ENCODE results near the gene C1orf74.

Gene C1orf74

GRCh38 chr1:209748620-209749019 lies 35.7 kb downstream of the C1orf74 start:
- no peak overlapping the region for H3K9ac ChIP-seq (ENCODE audit: low read depth in 1 of 2, low read length in 2 of 2)
- no peak overlapping the region for H3K27ac ChIP-seq (ENCODE audit: low read depth, low read length)
- H3K27me3 ChIP-seq (ENCODE audit: control insufficient read depth in 1 of 2, insufficient read depth in 2 of 2, low read length in 2 of 2): no peaks in the 10 kb centered on the region
- H3K9me3 ChIP-seq (ENCODE audit: control insufficient read depth in 1 of 2, low read length in 2 of 2): no peaks in the 10 kb centered on the region
- no peaks in the 10 kb centered on the region for H3K36me3 ChIP-seq (ENCODE audit: control insufficient read depth in 1 of 2, insufficient read depth in 2 of 2, low read length in 2 of 2)
- peaks cover 18% of the 10 kb centered on the region in 2 donors for H3K4me1 ChIP-seq (ENCODE audit: control insufficient read depth in 1 of 2, insufficient read depth in 2 of 2, low read length in 2 of 2)
- no peak overlapping the region for H3K4me3 ChIP-seq (ENCODE audit: low read depth in 1 of 2, low read length in 2 of 2)

- no peaks in the 10 kb centered on the region for H3K9me3 ChIP-seq (ENCODE audit: control insufficient read depth in 1 of 2, low read length in 2 of 2)
- no peaks in the 10 kb centered on the region for H3K36me3 ChIP-seq (ENCODE audit: control insufficient read depth in 1 of 2, insufficient read depth in 2 of 2, low read length in 2 of 2)
- H3K27me3 ChIP-seq (ENCODE audit: control insufficient read depth in 1 of 2, insufficient read depth in 2 of 2, low read length in 2 of 2): no peaks in the 10 kb centered on the region
- H3K4me1 ChIP-seq (ENCODE audit: control insufficient read depth in 1 of 2, insufficient read depth in 2 of 2, low read length in 2 of 2): peaks cover 18 to 22% of the 10 kb centered on the region in 2 donors
- H3K4me3 ChIP-seq (ENCODE audit: low read depth in 1 of 2, low read length in 2 of 2): peak overlapping the region; percentile 38 to 44
- H3K27ac ChIP-seq (ENCODE audit: low read depth, low read length): no peak overlapping the region
- H3K9ac ChIP-seq (ENCODE audit: low read depth in 1 of 2, low read length in 2 of 2): peak overlapping the region; percentile 20 to 43
Measured at GRCh38 chr1:209747580-209748262, 36.6 kb downstream of the C1orf74 start.

- Histone ChIP-seq H3K27ac (ENCODE audit: low read depth, low read length) (no peak overlapping the region), H3K4me1 (ENCODE audit: control insufficient read depth in 1 of 2, insufficient read depth in 2 of 2, low read length in 2 of 2) (peaks cover 18 to 30% of the 10 kb centered on the region in 2 donors), H3K9ac (ENCODE audit: low read depth in 1 of 2, low read length in 2 of 2) (no peak overlapping the region), H3K36me3 (ENCODE audit: control insufficient read depth in 1 of 2, insufficient read depth in 2 of 2, low read length in 2 of 2) (no peaks in the 10 kb centered on the region), H3K27me3 (ENCODE audit: control insufficient read depth in 1 of 2, insufficient read depth in 2 of 2, low read length in 2 of 2) (no peaks in the 10 kb centered on the region), H3K4me3 (ENCODE audit: low read depth in 1 of 2, low read length in 2 of 2) (no peak overlapping the region), H3K9me3 (ENCODE audit: control insufficient read depth in 1 of 2, low read length in 2 of 2) (no peaks in the 10 kb centered on the region)
Measured at GRCh38 chr1:209746451-209747165, 37.8 kb downstream of the C1orf74 start.

GRCh38 chr1:209743145-209743482 lies 41.2 kb downstream of the C1orf74 start:
- Histone ChIP-seq H3K36me3 (ENCODE audit: control insufficient read depth in 1 of 2, insufficient read depth in 2 of 2, low read length in 2 of 2) (no peaks in the 10 kb centered on the region), H3K4me3 (ENCODE audit: low read depth in 1 of 2, low read length in 2 of 2) (no peak overlapping the region), H3K9ac (ENCODE audit: low read depth in 1 of 2, low read length in 2 of 2) (no peak overlapping the region), H3K4me1 (ENCODE audit: control insufficient read depth in 1 of 2, insufficient read depth in 2 of 2, low read length in 2 of 2) (peaks cover 20 to 32% of the 10 kb centered on the region in 2 donors), H3K27ac (ENCODE audit: low read depth, low read length) (no peak overlapping the region), H3K9me3 (ENCODE audit: control insufficient read depth in 1 of 2, low read length in 2 of 2) (no peaks in the 10 kb centered on the region), H3K27me3 (ENCODE audit: control insufficient read depth in 1 of 2, insufficient read depth in 2 of 2, low read length in 2 of 2) (no peaks in the 10 kb centered on the region)

GRCh38 chr1:209742409-209743144 lies 41.8 kb downstream of the C1orf74 start:
- Histone ChIP-seq H3K4me1 (ENCODE audit: control insufficient read depth in 1 of 2, insufficient read depth in 2 of 2, low read length in 2 of 2) (peaks cover 18 to 29% of the 10 kb centered on the region in 2 donors), H3K36me3 (ENCODE audit: control insufficient read depth in 1 of 2, insufficient read depth in 2 of 2, low read length in 2 of 2) (no peaks in the 10 kb centered on the region), H3K27ac (ENCODE audit: low read depth, low read length) (no peak overlapping the region), H3K27me3 (ENCODE audit: control insufficient read depth in 1 of 2, insufficient read depth in 2 of 2, low read length in 2 of 2) (no peaks in the 10 kb centered on the region), H3K4me3 (ENCODE audit: low read depth in 1 of 2, low read length in 2 of 2) (peak overlapping the region; percentile 34 to 48), H3K9ac (ENCODE audit: low read depth in 1 of 2, low read length in 2 of 2) (no peak overlapping the region), H3K9me3 (ENCODE audit: control insufficient read depth in 1 of 2, low read length in 2 of 2) (no peaks in the 10 kb centered on the region)

- Histone ChIP-seq H3K4me3 (ENCODE audit: low read depth in 1 of 2, low read length in 2 of 2) (peak overlapping the region; percentile 34 to 48), H3K36me3 (ENCODE audit: control insufficient read depth in 1 of 2, insufficient read depth in 2 of 2, low read length in 2 of 2) (no peaks in the 10 kb centered on the region), H3K27ac (ENCODE audit: low read depth, low read length) (no peak overlapping the region), H3K9ac (ENCODE audit: low read depth in 1 of 2, low read length in 2 of 2) (no peak overlapping the region), H3K27me3 (ENCODE audit: control insufficient read depth in 1 of 2, insufficient read depth in 2 of 2, low read length in 2 of 2) (no peaks in the 10 kb centered on the region), H3K9me3 (ENCODE audit: control insufficient read depth in 1 of 2, low read length in 2 of 2) (no peaks in the 10 kb centered on the region), H3K4me1 (ENCODE audit: control insufficient read depth in 1 of 2, insufficient read depth in 2 of 2, low read length in 2 of 2) (peaks cover 14 to 25% of the 10 kb centered on the region in 2 donors)
Measured at GRCh38 chr1:209741889-209742288, 42.5 kb downstream of the C1orf74 start.

- Histone ChIP-seq H3K36me3 (ENCODE audit: control insufficient read depth in 1 of 2, insufficient read depth in 2 of 2, low read length in 2 of 2) (no peaks in the 10 kb centered on the region), H3K4me3 (ENCODE audit: low read depth in 1 of 2, low read length in 2 of 2) (no peak overlapping the region), H3K27ac (ENCODE audit: low read depth, low read length) (no peak overlapping the region), H3K4me1 (ENCODE audit: control insufficient read depth in 1 of 2, insufficient read depth in 2 of 2, low read length in 2 of 2) (peaks cover 14 to 25% of the 10 kb centered on the region in 2 donors), H3K9me3 (ENCODE audit: control insufficient read depth in 1 of 2, low read length in 2 of 2) (no peaks in the 10 kb centered on the region), H3K27me3 (ENCODE audit: control insufficient read depth in 1 of 2, insufficient read depth in 2 of 2, low read length in 2 of 2) (no peaks in the 10 kb centered on the region), H3K9ac (ENCODE audit: low read depth in 1 of 2, low read length in 2 of 2) (no peak overlapping the region)
Measured at GRCh38 chr1:209741193-209741592, 43.2 kb downstream of the C1orf74 start.

- Histone ChIP-seq H3K4me1 (ENCODE audit: control insufficient read depth in 1 of 2, insufficient read depth in 2 of 2, low read length in 2 of 2) (peaks cover 14 to 25% of the 10 kb centered on the region in 2 donors), H3K9me3 (ENCODE audit: control insufficient read depth in 1 of 2, low read length in 2 of 2) (no peaks in the 10 kb centered on the region), H3K9ac (ENCODE audit: low read depth in 1 of 2, low read length in 2 of 2) (no peak overlapping the region), H3K27ac (ENCODE audit: low read depth, low read length) (no peak overlapping the region), H3K36me3 (ENCODE audit: control insufficient read depth in 1 of 2, insufficient read depth in 2 of 2, low read length in 2 of 2) (no peaks in the 10 kb centered on the region), H3K27me3 (ENCODE audit: control insufficient read depth in 1 of 2, insufficient read depth in 2 of 2, low read length in 2 of 2) (no peaks in the 10 kb centered on the region), H3K4me3 (ENCODE audit: low read depth in 1 of 2, low read length in 2 of 2) (no peak overlapping the region)
Measured at GRCh38 chr1:209738270-209738669, 46.1 kb downstream of the C1orf74 start.

- no peaks in the 10 kb centered on the region for H3K27me3 ChIP-seq (ENCODE audit: control insufficient read depth in 1 of 2, insufficient read depth in 2 of 2, low read length in 2 of 2)
- no peak overlapping the region for H3K4me3 ChIP-seq (ENCODE audit: low read depth in 1 of 2, low read length in 2 of 2)
- H3K36me3 ChIP-seq (ENCODE audit: control insufficient read depth in 1 of 2, insufficient read depth in 2 of 2, low read length in 2 of 2): no peaks in the 10 kb centered on the region
- no peak overlapping the region for H3K9ac ChIP-seq (ENCODE audit: low read depth in 1 of 2, low read length in 2 of 2)
- peaks cover 12 to 15% of the 10 kb centered on the region in 2 donors for H3K4me1 ChIP-seq (ENCODE audit: control insufficient read depth in 1 of 2, insufficient read depth in 2 of 2, low read length in 2 of 2)
- no peak overlapping the region for H3K27ac ChIP-seq (ENCODE audit: low read depth, low read length)
- H3K9me3 ChIP-seq (ENCODE audit: control insufficient read depth in 1 of 2, low read length in 2 of 2): no peaks in the 10 kb centered on the region
Measured at GRCh38 chr1:209737118-209737505, 47.2 kb downstream of the C1orf74 start.

- H3K9ac ChIP-seq (ENCODE audit: low read depth in 1 of 2, low read length in 2 of 2): no peak overlapping the region
- peaks cover 7 to 10% of the 10 kb centered on the region in 2 donors for H3K4me1 ChIP-seq (ENCODE audit: control insufficient read depth in 1 of 2, insufficient read depth in 2 of 2, low read length in 2 of 2)
- no peaks in the 10 kb centered on the region for H3K27me3 ChIP-seq (ENCODE audit: control insufficient read depth in 1 of 2, insufficient read depth in 2 of 2, low read length in 2 of 2)
- H3K9me3 ChIP-seq (ENCODE audit: control insufficient read depth in 1 of 2, low read length in 2 of 2): no peaks in the 10 kb centered on the region
- no peak overlapping the region for H3K4me3 ChIP-seq (ENCODE audit: low read depth in 1 of 2, low read length in 2 of 2)
- H3K36me3 ChIP-seq (ENCODE audit: control insufficient read depth in 1 of 2, insufficient read depth in 2 of 2, low read length in 2 of 2): no peaks in the 10 kb centered on the region
- no peak overlapping the region for H3K27ac ChIP-seq (ENCODE audit: low read depth, low read length)
Measured at GRCh38 chr1:209736490-209737117, 47.8 kb downstream of the C1orf74 start.
